Fibroblast of lung (primary cell): ENCODE data around the gene KLHL26.

Experiments
- CTCF ChIP-seq, 2 donors: IDR thresholded peaks in 1 of 2; conservative IDR thresholded peaks in 1 of 2; 1 replicate in 1 of 2; 2 replicates in 1 of 2; pipeline ENCODE4 v1.5.1; 2011 to 2012; ENCODE audit warnings: low read length in 2 of 2, control low read depth in 1 of 2, inconsistent platforms in 1 of 2, low read depth in 1 of 2, mild to moderate bottlenecking in 1 of 2
- EZH2 ChIP-seq: IDR thresholded peaks from 2 replicates; pipeline ENCODE4 v1.5.1; 2012; ENCODE audit warnings: low read length, control low read depth, mild to moderate bottlenecking; ENCODE audit errors: missing control alignments

GRCh38 chr19:18662972-18663732 is 26.3 kb downstream of the KLHL26 start:
- TF ChIP-seq CTCF (conservative IDR thresholded peaks at IDR 0.05 in 1 of 2, IDR thresholded peaks at IDR 0.05 in 1 of 2; ENCODE audit: low read depth in 1 of 2, low read length in 2 of 2) (no peak), EZH2 (no peak)
